HG03103 (cell line): ENCODE data around the gene GREB1.

Experiments
- ATAC-seq: cut with Tn5 transposase; IDR thresholded peaks from one replicate; pipeline ENCODE4 v1.9.1; 2021; ENCODE audit warnings: low read depth; ENCODE audit not compliant: unreplicated experiment

The GREB1 gene

GRCh38 chr2:11537951-11538350, 4.1 kb downstream of the GREB1 start:
- ATAC-seq: no peak

- no peak for ATAC-seq
Observed at GRCh38 chr2:11539317-11540147, 5.7 kb downstream of the GREB1 start.

- no peak for ATAC-seq
Observed at GRCh38 chr2:11540148-11540995, 6.5 kb downstream of the GREB1 start.

- ATAC-seq: no peak
Observed at GRCh38 chr2:11540996-11541692, 7.3 kb downstream of the GREB1 start.

- no peak for ATAC-seq
Observed at GRCh38 chr2:11541693-11542274, 7.9 kb downstream of the GREB1 start.

- no peak for ATAC-seq
Observed at GRCh38 chr2:11542275-11542819, 8.5 kb downstream of the GREB1 start.

GRCh38 chr2:11543337-11544216, 9.7 kb downstream of the GREB1 start:
- ATAC-seq: no peak

- no peak for ATAC-seq
Observed at GRCh38 chr2:11546072-11546471, 12.2 kb downstream of the GREB1 start.

- ATAC-seq: no peak
Observed at GRCh38 chr2:11547912-11548497, 14.2 kb downstream of the GREB1 start.

GRCh38 chr2:11550302-11550701, 16.5 kb downstream of the GREB1 start:
- ATAC-seq: no peak

- no peak for ATAC-seq
Observed at GRCh38 chr2:11550901-11551568, 17.2 kb downstream of the GREB1 start.

GRCh38 chr2:11551569-11552259, 17.9 kb downstream of the GREB1 start:
- no peak for ATAC-seq

- no peak for ATAC-seq
Observed at GRCh38 chr2:11552260-11552638, 18.4 kb downstream of the GREB1 start.

GRCh38 chr2:11553661-11554398, 20.0 kb downstream of the GREB1 start:
- no peak for ATAC-seq

GRCh38 chr2:11554399-11554716, 20.5 kb downstream of the GREB1 start:
- ATAC-seq: no peak

GRCh38 chr2:11556101-11556806, 22.4 kb downstream of the GREB1 start:
- ATAC-seq: no peak
